ENCODE measurements around the gene RGS12. TPM values are rescaled to one million over a fixed set of nuclear protein-coding genes. Genes with fewer than 3 reads are reported as not detected.

Gene RGS12
- polyA plus RNA-seq, 3 donors: 0.75 to 15.3 (median 2.7) TPM

GRCh38 chr4:3248178-3248480 is 44.7 kb upstream of the RGS12 start:
- WGBS (ENCODE audit: insufficient coverage): 96% methylated on average over 14 of the region's 14 CpGs
- H3K36me3 ChIP-seq (replicated peaks in 1 of 2; ENCODE audit: control insufficient read depth in 1 of 2, insufficient read depth in 2 of 2, low read length in 2 of 2): peaks cover 0 to 10% of the 10 kb centered on the region in 2 donors

GRCh38 chr4:3248811-3249661 is 43.8 kb upstream of the RGS12 start, which contains the start of gene MSANTD1:
Gene MSANTD1, plus strand, starts transcription at chr4:3249159. Its CDS starts 64 bp downstream, at chr4:3249223.
- Histone ChIP-seq H3K27me3 (ENCODE audit: control insufficient read depth in 2 of 2, insufficient read depth in 2 of 2, low read length in 2 of 2) (no peaks in the 10 kb centered on the region), H2AFZ (ENCODE audit: insufficient read depth, low read depth, low read length, poor library complexity, severe bottlenecking) (no peak within 1 kb of the TSS), H3K9ac (ENCODE audit: insufficient read depth, low read length, poor library complexity, severe bottlenecking) (no peak within 1 kb of the TSS), H4K20me1 (ENCODE audit: insufficient read depth, low read length) (no peaks in the 10 kb centered on the region), H3K27ac (ENCODE audit: low read depth in 1 of 2, low read length in 2 of 2) (no peak within 1 kb of the TSS), H3K4me1 (ENCODE audit: control insufficient read depth in 1 of 2, insufficient read depth in 2 of 2, low read length in 2 of 2) (no peaks in the 10 kb centered on the region), H3K4me2 (replicated peaks; ENCODE audit: extremely low read depth, low read length, poor library complexity, severe bottlenecking) (no peak within 1 kb of the TSS), H3K79me2 (ENCODE audit: insufficient read depth, low read length) (no peaks in the 10 kb centered on the region), H3K4me3 (replicated peaks in 1 of 3; ENCODE audit: low read depth in 2 of 3, low read length in 3 of 3) (no peak within 1 kb of the TSS), H3K9me3 (replicated peaks in 1 of 2; ENCODE audit: control insufficient read depth in 1 of 2, insufficient read depth in 1 of 2, low read length in 2 of 2) (no peaks in the 10 kb centered on the region), H3K36me3 (replicated peaks in 1 of 2; ENCODE audit: control insufficient read depth in 1 of 2, insufficient read depth in 2 of 2, low read length in 2 of 2) (peaks cover 0 to under 1% of the 10 kb centered on the region in 2 donors)
- intact Hi-C loops (cut with micrococcal nuclease): no loop called here
- 96% methylated on average over 66 of the region's 72 CpGs for WGBS (ENCODE audit: insufficient coverage)
- H3K27ac Mint-ChIP-seq: peak within 1 kb of the TSS in 1 of 7 donors; percentile 79
- no peaks in the 10 kb centered on the region for H3K9me3 Mint-ChIP-seq
- no peak within 1 kb of the TSS for H3K4me3 Mint-ChIP-seq
- no peak for DNase-seq
- H3K27me3 Mint-ChIP-seq (ENCODE audit: low read depth in 3 of 3): peaks cover 0 to 1% (median 0%) of the 10 kb centered on the region in 3 donors
- no peak for TF ChIP-seq CTCF (IDR thresholded peaks at IDR 0.05)
- peaks cover 3% of the 10 kb centered on the region for H3K4me1 Mint-ChIP-seq
- peaks cover 0 to 6% of the 10 kb centered on the region in 2 donors for H3K36me3 Mint-ChIP-seq

More at GRCh38 chr4:3248178-3248480, 44.7 kb upstream of the RGS12 start:
- no peak overlapping the region for H3K9ac ChIP-seq (ENCODE audit: insufficient read depth, low read length, poor library complexity, severe bottlenecking)
- no peaks in the 10 kb centered on the region for H3K27me3 ChIP-seq (ENCODE audit: control insufficient read depth in 2 of 2, insufficient read depth in 2 of 2, low read length in 2 of 2)
- no peak overlapping the region for H3K4me3 ChIP-seq (replicated peaks in 1 of 3; ENCODE audit: low read depth in 2 of 3, low read length in 3 of 3)
- DNase-seq: no peak
- H3K4me3 Mint-ChIP-seq: no peak overlapping the region
- H3K27ac ChIP-seq (ENCODE audit: low read depth in 1 of 2, low read length in 2 of 2): no peak overlapping the region
- peak overlapping the region in 1 of 7 donors; percentile 79 for H3K27ac Mint-ChIP-seq
- peaks cover 5% of the 10 kb centered on the region for H3K4me1 Mint-ChIP-seq
- H3K4me1 ChIP-seq (ENCODE audit: control insufficient read depth in 1 of 2, insufficient read depth in 2 of 2, low read length in 2 of 2): no peaks in the 10 kb centered on the region
- H3K9me3 ChIP-seq (replicated peaks in 1 of 2; ENCODE audit: control insufficient read depth in 1 of 2, insufficient read depth in 1 of 2, low read length in 2 of 2): no peaks in the 10 kb centered on the region
- no peak for TF ChIP-seq CTCF (IDR thresholded peaks at IDR 0.05)
- intact Hi-C loops (cut with micrococcal nuclease): no loop called here
- no peak overlapping the region for H2AFZ ChIP-seq (ENCODE audit: insufficient read depth, low read depth, low read length, poor library complexity, severe bottlenecking)
- H3K9me3 Mint-ChIP-seq: no peaks in the 10 kb centered on the region
- H3K79me2 ChIP-seq (ENCODE audit: insufficient read depth, low read length): no peaks in the 10 kb centered on the region
- H3K36me3 Mint-ChIP-seq: peaks cover 5 to 6% of the 10 kb centered on the region in 2 donors
- H4K20me1 ChIP-seq (ENCODE audit: insufficient read depth, low read length): no peaks in the 10 kb centered on the region
- no peaks in the 10 kb centered on the region for H3K27me3 Mint-ChIP-seq (ENCODE audit: low read depth in 3 of 3)
- no peak overlapping the region for H3K4me2 ChIP-seq (replicated peaks; ENCODE audit: extremely low read depth, low read length, poor library complexity, severe bottlenecking)
